Retinal pigment epithelial cell (primary cell): Measurements from ENCODE around the gene KIF26B.

Experiments used
- DNase-seq: peaks from one replicate; pipeline ENCODE4 v3.0.0-alpha.2; 2010; ENCODE audit warnings: low read depth
- H3K4me3 ChIP-seq: 2 replicates; pipeline ENCODE4 v1.5.1; 2011; ENCODE audit warnings: mild to moderate bottlenecking, low read length, control low read depth, moderate library complexity
- TF ChIP-seq, protein P1 (sequence below): conservative IDR thresholded peaks from 2 replicates; pipeline ENCODE4 v1.5.1; 2011; ENCODE audit warnings: low read depth, low read length, control low read depth, inconsistent platforms

The KIF26B gene

DNA sequence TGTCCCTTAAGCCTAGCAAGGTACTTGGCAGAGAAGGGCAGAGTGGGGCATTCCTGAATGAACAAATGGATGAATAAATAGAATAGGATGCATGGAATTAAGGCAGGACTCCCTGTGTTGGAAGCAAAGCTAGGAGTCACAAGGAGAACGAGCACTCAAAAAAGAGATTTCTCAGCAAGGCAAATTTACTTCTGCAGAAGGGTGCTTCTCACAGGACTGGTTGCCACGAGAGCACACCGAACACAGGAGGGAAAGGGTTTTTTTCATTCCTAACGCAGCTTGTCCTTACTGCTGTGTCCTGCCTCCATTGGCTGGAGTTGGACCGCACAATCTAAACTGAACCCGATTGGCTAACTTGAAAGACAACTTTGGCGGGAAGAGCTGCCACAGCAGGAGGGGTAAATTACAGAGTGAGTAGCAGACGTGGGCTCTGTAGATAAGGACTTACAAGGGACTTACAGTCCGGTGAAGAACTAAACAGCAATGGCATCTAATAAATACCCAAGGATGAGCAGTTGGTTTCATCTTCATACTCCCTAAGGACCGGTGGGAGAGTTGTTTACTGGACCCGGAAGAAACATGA lies 52.4 kb downstream of the KIF26B start:
- no peak for DNase-seq
- H3K4me3 ChIP-seq = no peak overlapping the region
- TF ChIP-seq, protein P1, sequence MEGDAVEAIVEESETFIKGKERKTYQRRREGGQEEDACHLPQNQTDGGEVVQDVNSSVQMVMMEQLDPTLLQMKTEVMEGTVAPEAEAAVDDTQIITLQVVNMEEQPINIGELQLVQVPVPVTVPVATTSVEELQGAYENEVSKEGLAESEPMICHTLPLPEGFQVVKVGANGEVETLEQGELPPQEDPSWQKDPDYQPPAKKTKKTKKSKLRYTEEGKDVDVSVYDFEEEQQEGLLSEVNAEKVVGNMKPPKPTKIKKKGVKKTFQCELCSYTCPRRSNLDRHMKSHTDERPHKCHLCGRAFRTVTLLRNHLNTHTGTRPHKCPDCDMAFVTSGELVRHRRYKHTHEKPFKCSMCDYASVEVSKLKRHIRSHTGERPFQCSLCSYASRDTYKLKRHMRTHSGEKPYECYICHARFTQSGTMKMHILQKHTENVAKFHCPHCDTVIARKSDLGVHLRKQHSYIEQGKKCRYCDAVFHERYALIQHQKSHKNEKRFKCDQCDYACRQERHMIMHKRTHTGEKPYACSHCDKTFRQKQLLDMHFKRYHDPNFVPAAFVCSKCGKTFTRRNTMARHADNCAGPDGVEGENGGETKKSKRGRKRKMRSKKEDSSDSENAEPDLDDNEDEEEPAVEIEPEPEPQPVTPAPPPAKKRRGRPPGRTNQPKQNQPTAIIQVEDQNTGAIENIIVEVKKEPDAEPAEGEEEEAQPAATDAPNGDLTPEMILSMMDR = no peak

DNA sequence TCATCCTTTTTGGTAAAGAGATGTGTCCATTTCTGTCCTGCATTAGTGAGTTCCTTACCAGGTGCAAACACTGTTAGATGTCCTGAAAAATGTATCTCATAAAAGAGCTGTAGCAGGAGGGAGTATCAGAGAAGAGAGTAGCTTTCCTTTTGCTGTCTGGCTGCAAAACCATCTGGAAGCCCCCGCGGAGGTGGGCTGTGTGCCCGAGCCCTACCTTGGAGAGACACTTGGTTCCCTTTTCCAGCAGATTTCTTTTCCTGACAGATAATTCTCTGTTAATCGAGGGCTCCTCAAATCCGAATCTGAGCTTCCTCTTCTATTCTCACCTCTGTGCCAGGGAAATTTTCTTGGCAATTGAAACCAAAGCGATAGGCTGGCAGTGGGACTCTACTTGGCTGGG lies 53.0 kb downstream of the KIF26B start:
- TF ChIP-seq, protein P1 = no peak
- no peak overlapping the region for H3K4me3 ChIP-seq
- DNase-seq = no peak

DNA sequence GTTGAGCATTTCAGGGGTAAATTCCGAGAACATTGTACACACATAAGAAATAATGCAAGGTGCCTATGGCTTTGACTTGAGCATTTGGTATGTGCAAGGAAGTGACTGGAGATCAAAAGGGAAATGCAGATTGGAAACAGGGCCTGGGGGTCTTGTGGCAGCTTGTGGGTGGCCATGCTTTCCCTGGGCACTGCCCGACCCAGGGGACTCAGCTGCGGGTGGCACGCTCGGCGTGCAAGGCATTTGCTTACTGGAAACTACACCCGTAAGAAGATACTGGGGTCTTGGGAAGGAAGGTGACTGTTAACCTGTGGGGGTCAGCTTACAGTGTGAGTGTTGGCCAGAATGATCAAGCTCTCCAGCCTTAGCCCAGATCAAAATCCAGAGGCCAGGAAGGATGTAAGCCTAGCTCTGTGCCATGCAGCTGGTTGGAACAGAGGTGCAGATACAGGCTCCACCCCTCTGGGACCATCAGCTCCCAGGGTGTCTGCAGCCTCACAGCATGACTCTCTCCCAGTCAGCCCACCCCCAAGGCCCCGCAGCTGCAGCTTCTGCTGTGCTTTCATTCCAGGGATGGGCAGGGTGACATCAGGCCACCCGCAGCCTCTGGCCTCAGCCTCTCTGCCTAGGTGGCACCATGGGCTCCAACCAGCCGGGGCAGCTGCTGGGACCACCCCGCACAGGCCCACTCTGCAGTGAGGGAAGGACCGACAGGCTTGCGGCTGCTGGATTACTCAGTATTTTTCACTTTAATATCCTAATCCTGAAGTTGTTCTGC lies 55.1 kb downstream of the KIF26B start:
- TF ChIP-seq, protein P1 = no peak
- no peak overlapping the region for H3K4me3 ChIP-seq
- no peak for DNase-seq

DNA sequence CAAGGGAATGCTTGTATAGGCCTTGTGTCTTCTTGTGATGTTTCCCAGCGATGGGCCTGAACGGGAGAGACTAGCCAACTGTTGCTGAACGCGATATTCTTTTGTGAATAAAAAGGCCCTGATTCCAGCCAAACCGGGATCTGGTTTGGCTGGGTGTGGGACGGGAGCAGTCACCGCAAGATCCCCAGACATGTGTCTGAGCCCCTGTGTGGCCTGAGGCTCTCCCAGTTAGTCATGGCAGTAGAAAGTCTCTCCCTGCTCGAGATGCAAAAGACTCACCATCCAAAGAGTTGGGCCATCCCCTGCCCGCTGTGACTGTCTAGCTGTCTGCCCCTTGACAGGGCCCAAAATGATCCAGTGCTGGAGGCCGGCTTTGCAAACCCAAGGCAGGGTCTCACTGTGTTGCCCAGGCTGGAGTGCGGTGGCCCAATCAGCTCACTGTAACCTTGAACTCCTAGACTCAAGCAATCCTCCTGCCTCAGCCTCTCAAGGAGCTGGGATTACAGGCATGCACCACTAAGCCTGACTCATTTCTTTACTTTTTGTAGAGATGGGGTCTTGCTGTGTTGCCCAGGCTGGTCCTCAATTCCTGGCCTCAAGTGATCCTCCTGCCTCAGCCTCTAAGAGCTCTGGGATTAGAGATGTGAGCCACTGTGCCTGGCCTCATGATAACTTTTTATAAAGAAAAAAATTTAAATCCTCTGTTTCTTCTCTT lies 56.4 kb downstream of the KIF26B start:
- no peak for DNase-seq
- no peak overlapping the region for H3K4me3 ChIP-seq
- TF ChIP-seq, protein P1 = no peak

DNA sequence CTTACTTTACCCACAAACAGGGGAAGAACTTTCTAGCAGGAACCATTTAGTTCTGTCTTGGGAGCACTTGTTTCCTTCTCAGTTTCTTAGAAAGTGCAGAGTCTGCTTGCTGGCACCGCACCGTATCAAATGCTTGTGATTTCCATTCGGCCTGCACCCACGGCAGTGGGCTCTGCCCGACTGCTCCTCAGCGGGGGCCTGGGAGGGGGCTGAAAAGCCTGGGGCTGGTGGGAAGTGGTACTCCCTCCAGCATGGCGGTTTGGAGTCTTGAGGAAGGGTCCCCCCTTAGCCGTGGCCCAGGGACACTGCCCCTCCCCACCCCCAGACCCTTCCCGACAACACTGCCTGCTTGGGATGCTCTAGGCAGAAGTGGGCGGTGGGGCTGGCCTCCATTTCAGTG lies 57.0 kb downstream of the KIF26B start:
- no peak for DNase-seq
- TF ChIP-seq, protein P1 = no peak

DNA sequence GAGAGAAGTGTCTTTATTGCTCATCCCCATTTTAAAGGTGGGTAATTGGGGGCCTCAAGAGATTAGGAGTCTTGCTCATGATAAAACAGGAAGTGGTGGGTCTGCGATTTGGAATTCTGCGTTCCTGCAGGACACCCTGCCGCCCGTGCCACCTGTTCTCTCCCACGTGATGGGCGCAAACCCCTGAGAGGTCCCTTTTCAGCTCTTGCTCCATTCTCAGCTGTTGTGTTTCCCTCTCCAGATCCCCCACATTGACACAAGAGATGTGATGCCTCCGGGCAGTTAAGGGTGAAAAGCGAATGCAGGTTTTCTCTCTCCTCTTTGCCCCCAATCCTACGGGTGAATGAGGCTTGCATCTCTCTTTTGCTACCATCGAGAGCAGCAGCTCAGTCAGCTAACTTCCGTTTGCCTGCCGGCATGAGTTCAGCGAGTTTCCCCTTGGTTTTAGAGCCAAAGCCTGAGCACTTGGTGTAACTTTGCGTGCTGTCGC lies 57.5 kb downstream of the KIF26B start:
- DNase-seq = no peak
- H3K4me3 ChIP-seq = no peak overlapping the region
- TF ChIP-seq, protein P1 = no peak

More for the DNA sequence above, 57.0 kb downstream of the KIF26B start:
- no peak overlapping the region for H3K4me3 ChIP-seq
